ENCODE data around the gene HDDC3.
A peak's percentile ranks its signal among the peaks of the same experiment; 100 is the strongest.
"Not testable (repeated sequence)": the region's sequence is repeated elsewhere in the genome, so short reads cannot be mapped to it uniquely, and the experiment has no call there.

The HDDC3 gene

DNA sequence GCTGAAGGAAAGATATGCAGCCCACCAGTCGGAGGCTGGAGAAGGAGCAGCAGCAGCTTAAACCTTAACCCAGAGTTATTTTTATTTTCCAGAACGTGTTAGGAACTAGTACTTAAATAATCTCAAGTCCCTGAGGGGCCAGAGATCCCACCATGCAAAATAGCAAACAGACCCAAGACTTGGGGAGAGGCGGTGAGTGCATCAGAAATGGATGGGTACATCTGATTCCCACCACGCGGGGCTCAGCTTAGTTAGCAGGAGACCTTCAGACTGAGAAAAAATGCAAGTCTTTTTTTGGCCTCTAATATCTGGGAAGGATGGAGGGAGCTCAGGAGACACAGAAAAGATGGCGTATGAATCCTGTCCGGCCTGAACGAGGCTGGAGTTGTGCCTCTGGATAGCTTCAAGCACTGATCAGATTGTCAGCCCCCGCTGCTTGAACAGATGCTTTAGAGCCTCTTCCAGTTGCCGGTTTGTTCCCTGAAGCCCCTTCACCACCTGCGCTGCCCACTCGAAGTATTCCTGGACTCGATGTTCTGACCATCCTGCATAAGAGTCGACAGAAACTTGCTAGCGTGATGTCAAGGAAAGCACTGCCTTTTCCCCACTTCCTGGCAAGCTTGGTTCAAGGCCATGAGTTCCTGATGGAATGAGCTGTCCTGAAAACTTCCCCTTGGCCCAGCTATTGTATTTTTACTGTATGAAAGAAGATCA, 1.3 kb downstream of the HDDC3 start:
- DNase-seq (ENCODE audit: low spot score) = no peak

GRCh38 chr15:90929246-90930019, 2.9 kb downstream of the HDDC3 start:
- DNase-seq (ENCODE audit: low spot score) = no peak

GRCh38 chr15:90928106-90928505, 4.2 kb downstream of the HDDC3 start:
- DNase-seq (ENCODE audit: low spot score) = not testable (repeated sequence)

DNA sequence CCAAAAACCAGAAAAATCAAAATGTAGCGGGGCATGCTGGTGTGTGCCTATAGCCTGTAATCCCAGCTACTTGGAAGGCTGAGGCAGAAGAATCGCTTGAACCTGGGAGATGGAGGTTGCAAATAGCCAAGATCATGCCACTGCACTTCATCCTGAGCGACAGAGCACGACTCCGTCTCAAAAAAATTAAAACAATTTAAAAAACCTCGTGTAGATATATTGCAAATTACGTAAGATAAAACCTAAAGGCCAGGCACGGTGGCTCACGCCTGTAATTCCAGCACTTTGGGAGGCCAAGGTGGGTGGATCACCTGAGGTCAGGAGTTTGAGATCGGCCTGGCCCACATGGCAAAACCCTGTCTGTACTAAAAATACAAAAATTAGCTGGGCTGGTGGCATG, 5.6 kb downstream of the HDDC3 start:
- not testable (repeated sequence) for DNase-seq (ENCODE audit: low spot score)

DNA sequence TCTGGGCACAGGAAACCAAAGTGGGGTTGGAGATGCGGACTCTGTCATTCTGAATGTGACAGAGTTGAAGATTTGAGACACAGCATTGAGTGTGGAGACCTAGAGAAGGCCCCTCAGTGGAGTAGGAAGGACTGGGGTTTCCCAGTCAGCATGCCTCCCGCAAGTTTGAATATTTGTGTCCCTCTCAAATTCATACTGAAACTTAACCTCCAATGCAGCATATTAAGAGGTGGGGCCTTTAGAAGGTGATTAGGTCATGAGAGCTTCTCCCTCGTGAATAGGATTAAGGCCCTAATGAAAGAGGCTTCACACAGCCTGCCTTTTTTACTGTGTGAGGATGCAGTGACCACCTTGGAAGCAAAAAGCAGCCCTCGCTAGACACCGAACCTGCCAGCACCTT, 8.0 kb downstream of the HDDC3 start:
- no peak for DNase-seq (ENCODE audit: low spot score)

DNA sequence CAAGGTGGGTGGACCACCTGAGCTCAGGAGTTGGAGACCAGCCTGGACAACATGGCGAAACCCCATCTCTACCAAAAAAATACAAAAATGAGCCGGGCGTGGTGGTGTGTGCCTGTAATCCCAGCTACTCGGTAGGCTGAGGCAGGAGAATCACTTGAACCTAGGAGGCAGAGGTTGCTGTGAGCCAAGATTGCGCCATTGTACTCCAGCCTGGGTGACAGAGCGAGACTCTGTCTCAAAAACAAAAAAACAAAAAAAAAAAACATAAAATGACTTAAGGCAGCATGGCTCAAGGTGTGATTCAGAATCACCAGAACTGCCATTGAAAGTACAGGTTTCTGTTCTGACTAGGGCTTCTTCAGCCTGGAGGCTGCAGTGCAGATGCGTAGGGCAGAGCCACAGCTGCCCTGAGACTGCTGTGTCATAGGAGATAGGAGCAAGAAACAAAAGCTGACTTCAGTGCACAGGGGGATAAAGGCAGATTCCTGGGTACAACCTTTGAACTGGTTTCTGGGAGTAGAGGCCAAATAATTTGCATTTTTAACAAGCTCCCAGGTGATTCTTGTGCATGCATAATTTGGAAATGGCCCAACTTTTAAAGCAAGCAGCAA, 9.5 kb downstream of the HDDC3 start:
- DNase-seq (ENCODE audit: low spot score) = peak; percentile 41

DNA sequence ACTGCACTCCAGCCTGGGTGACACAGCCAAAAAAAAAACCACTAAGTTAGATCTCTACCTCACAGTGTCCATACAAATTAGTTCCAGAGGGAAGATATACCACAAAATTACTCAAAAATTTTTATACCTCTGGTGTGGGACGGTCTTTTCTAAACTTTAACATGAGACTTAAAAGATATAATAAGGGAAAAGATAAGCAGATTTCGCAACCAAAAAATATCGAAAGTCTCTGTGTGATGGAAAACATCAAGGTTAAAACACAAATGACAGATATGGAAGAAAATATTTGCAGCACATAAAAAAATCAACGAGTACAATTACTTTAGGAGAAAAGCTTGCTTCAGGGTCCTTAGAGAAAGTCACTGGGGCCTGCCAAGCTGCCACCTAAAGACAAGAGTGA, 10.5 kb downstream of the HDDC3 start:
- no peak for DNase-seq (ENCODE audit: low spot score)

DNA sequence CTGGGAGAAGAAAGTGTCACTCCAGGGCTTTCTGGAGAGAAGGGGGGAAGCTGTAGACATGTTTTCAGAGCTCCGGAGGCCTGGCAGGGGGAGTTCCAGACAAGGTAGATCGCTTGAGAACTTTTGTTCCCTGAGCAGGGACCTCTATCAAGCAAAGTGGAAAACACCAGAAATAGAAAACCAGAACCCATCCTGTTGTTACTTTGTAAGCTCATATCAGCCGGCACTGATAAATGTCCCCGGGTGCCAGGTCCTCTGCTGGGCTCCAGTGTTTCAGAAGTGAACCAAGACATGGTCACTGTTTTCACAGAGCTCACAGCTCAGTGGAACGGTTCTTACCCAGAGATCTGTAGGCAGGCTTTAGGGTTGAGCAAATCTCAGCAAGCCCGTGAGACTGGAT, 13.5 kb downstream of the HDDC3 start:
- no peak for DNase-seq (ENCODE audit: low spot score)

GRCh38 chr15:90918034-90918788, 14.1 kb downstream of the HDDC3 start:
- no peak for DNase-seq (ENCODE audit: low spot score)

GRCh38 chr15:90917569-90917968, 14.8 kb downstream of the HDDC3 start:
- no peak for DNase-seq (ENCODE audit: low spot score)

- DNase-seq (ENCODE audit: low spot score) = no peak
Observed at GRCh38 chr15:90916461-90916860, 15.9 kb downstream of the HDDC3 start.

GRCh38 chr15:90915808-90916440, 16.4 kb downstream of the HDDC3 start:
- no peak for DNase-seq (ENCODE audit: low spot score)

- DNase-seq (ENCODE audit: low spot score) = no peak
Observed at GRCh38 chr15:90915216-90915807, 17.0 kb downstream of the HDDC3 start.

DNA sequence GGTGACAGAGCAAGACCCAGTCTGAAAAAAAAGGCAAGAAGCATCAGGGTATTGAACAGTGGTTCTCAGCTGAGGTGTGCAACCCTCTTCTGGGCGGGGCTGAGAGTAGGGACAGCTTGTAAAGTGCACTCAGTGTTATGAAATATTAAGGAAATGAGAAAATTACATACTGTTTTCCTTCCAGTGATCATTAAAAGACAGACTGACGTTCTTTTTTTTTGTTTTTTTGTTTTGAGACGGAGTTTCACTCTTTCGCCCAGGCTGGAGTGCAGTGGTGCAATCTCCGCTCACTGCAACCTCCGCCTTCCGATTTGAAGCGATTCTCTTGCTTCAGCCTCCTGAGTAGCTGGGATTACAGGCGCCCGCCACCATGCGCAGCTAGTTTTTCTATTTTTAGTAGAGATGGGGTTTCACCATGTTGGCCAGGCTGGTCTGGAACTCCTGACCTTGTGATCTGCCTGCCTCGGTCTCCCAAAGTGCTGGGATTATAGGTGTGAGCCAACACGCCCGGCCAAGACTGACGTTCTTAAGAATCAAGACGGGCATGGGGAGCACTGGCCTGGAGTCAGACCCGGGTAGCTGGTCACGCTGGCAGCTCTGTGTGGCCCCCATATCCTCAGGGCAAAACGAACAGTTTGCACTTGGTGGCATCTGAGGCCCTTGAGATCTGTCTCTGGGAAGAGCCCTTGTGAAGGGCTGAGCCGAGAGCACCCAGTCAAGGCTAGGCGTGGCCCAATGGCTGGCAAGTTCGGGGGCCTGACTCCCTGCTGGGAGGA, 17.9 kb downstream of the HDDC3 start:
- no peak for DNase-seq (ENCODE audit: low spot score)

DNA sequence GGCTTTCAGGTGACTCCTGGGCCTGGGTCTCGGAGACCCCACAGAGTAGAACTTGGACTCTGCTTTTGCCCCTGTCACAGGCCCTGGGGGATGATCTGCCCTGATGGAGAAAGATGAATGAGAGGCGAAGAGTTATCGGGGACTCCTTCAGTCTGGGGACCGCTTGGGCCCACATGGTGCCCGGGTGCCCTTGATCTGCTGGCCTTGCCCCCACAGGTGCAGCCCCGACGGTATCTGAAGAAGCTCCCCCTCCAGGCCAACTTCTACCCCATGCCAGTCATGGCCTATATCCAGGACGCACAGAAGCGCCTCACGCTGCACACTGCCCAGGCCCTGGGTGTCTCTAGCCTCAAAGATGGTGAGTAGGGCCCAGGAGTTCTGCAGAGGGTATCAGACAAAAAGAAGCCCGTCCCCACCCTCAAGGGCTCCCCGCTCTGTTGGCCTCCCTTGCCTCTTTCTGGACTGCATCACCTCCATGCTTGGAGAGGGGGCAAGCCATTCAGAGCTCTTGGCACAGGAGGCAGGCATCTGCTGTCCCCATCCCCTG, 18.9 kb downstream of the HDDC3 start:
- no peak for DNase-seq (ENCODE audit: low spot score)

GRCh38 chr15:90912770-90913075, 19.6 kb downstream of the HDDC3 start:
- no peak for DNase-seq (ENCODE audit: low spot score)

- no peak for DNase-seq (ENCODE audit: low spot score)
Observed at GRCh38 chr15:90911906-90912769, 20.2 kb downstream of the HDDC3 start.

DNA sequence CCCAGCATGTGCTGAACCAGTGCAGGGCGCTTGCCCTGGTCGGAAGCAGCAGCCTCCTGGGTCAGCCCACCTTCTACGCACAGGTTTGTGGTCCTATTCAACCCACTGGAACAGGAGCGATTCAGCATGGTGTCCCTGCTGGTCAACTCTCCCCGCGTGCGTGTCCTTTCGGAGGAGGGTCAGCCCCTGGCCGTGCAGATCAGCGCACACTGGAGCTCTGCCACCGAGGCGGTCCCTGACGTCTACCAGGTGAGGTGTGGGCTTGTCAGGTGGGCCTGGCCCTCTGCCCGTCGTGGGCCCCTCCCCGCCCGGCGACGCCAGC, 21.1 kb downstream of the HDDC3 start:
- DNase-seq (ENCODE audit: low spot score) = no peak

GRCh38 chr15:90910441-90911301, 21.7 kb downstream of the HDDC3 start:
- no peak for DNase-seq (ENCODE audit: low spot score)

Data from HuH-7 (cell line).